ENCODE data around the gene FBXL13. TPM values are rescaled to one million over a fixed set of nuclear protein-coding genes. Genes with fewer than 3 reads are reported as not detected.
"Not testable (repeated sequence)": the region's sequence is repeated elsewhere in the genome, so short reads cannot be mapped to it uniquely, and the experiment has no call there.

Gene FBXL13
- total and polyA plus RNA-seq, 7 experiments from 2014 or later, result 0.44 to 1.9 (median 1.1) TPM; not detected in 1

DNA sequence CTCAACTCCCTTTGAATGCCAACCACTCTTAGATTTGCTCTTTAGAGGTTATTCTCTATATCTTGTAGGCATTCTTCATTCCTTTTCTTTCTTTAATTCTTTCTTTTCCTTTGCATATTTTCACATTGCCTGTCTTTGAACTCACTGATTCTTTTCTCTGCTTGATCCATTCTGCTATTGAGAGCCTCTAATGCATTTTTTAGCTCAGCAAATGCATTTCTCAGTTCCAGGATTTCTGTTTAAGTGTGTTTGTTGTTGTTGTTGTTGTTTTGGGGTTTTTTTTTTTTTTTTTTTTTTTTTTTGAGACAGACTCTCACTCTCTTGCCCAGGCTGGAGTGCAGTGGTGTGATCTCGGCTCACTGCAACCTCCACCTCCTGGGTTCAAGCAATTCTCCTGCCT lies 71.6 kb downstream of the FBXL13 start:
- no peaks in the 10 kb centered on the region for H3K27me3 ChIP-seq (ENCODE audit: control insufficient read depth in 2 of 2, insufficient read depth in 2 of 2, low read length in 2 of 2)
- intact Hi-C loops (cut with micrococcal nuclease), result no loop called here
- DNase-seq (no peak), ATAC-seq (no peak)
- ChIA-PET CTCF (no interaction called here), POLR2A (no interaction called here)
- no peak overlapping the region for H3K27ac ChIP-seq (ENCODE audit: low read depth, low read length)
- peaks cover 4 to 39% (median 34%) of the 10 kb centered on the region in 5 donors for H3K36me3 Mint-ChIP-seq
- H3K4me1 Mint-ChIP-seq, result no peaks in the 10 kb centered on the region
- no peaks in the 10 kb centered on the region for H3K9me3 ChIP-seq (ENCODE audit: control insufficient read depth in 2 of 3, low read length in 3 of 3)
- H3K4me3 ChIP-seq (ENCODE audit: low read length), result no peak overlapping the region
- H3K9me3 Mint-ChIP-seq, result peaks cover 0 to 42% (median 24%) of the 10 kb centered on the region in 11 donors
- H3K4me1 ChIP-seq (ENCODE audit: control insufficient read depth in 2 of 2, insufficient read depth in 2 of 2, low read length in 2 of 2), result no peaks in the 10 kb centered on the region
- peaks cover 0 to 5% (median 0%) of the 10 kb centered on the region in 5 donors for H3K27me3 Mint-ChIP-seq
- H3K36me3 ChIP-seq (ENCODE audit: control insufficient read depth in 2 of 3, insufficient read depth in 3 of 3, low read length in 3 of 3), result no peaks in the 10 kb centered on the region
- H3K4me3 Mint-ChIP-seq, result no peak overlapping the region
- H3K27ac Mint-ChIP-seq, result no peak overlapping the region

GRCh38 chr7:103001210-103001609 lies 73.4 kb downstream of the FBXL13 start:
- Mint-ChIP-seq H3K27ac (no peak overlapping the region), H3K4me1 (no peaks in the 10 kb centered on the region), H3K36me3 (peaks cover 4 to 36% (median 32%) of the 10 kb centered on the region in 5 donors), H3K9me3 (peaks cover 0 to 41% (median 23%) of the 10 kb centered on the region in 11 donors), H3K27me3 (no peaks in the 10 kb centered on the region), H3K4me3 (no peak overlapping the region)
- intact Hi-C loops (cut with micrococcal nuclease), result no loop called here
- H3K27me3 ChIP-seq (ENCODE audit: control insufficient read depth in 2 of 2, insufficient read depth in 2 of 2, low read length in 2 of 2), result no peaks in the 10 kb centered on the region
- ATAC-seq, result no peak
- H3K36me3 ChIP-seq (ENCODE audit: control insufficient read depth in 2 of 3, insufficient read depth in 3 of 3, low read length in 3 of 3), result no peaks in the 10 kb centered on the region
- ChIA-PET CTCF (no interaction called here), POLR2A (no interaction called here)
- H3K4me1 ChIP-seq (ENCODE audit: control insufficient read depth in 2 of 2, insufficient read depth in 2 of 2, low read length in 2 of 2), result no peaks in the 10 kb centered on the region
- no peak overlapping the region for H3K4me3 ChIP-seq (ENCODE audit: low read length)
- DNase-seq, result no peak
- no peaks in the 10 kb centered on the region for H3K9me3 ChIP-seq (ENCODE audit: control insufficient read depth in 2 of 3, low read length in 3 of 3)
- H3K27ac ChIP-seq (ENCODE audit: low read depth, low read length), result no peak overlapping the region

- ChIA-PET CTCF (no interaction called here), POLR2A (no interaction called here)
- intact Hi-C loops (cut with micrococcal nuclease), result no loop called here
- H3K27me3 ChIP-seq (ENCODE audit: control insufficient read depth in 2 of 2, insufficient read depth in 2 of 2, low read length in 2 of 2), result no peaks in the 10 kb centered on the region
- H3K4me1 Mint-ChIP-seq, result peaks cover 0 to under 1% (median 0%) of the 10 kb centered on the region in 7 donors
- no peaks in the 10 kb centered on the region for H3K4me1 ChIP-seq (ENCODE audit: control insufficient read depth in 2 of 2, insufficient read depth in 2 of 2, low read length in 2 of 2)
- H3K4me3 ChIP-seq (ENCODE audit: low read length), result no peak overlapping the region
- no peak overlapping the region for H3K27ac ChIP-seq (ENCODE audit: low read depth, low read length)
- DNase-seq (no peak), ATAC-seq (no peak)
- no peaks in the 10 kb centered on the region for H3K9me3 ChIP-seq (ENCODE audit: control insufficient read depth in 2 of 3, low read length in 3 of 3)
- peaks cover 0 to 11% (median 8%) of the 10 kb centered on the region in 5 donors for H3K36me3 Mint-ChIP-seq
- no peaks in the 10 kb centered on the region for H3K36me3 ChIP-seq (ENCODE audit: control insufficient read depth in 2 of 3, insufficient read depth in 3 of 3, low read length in 3 of 3)
- no peak overlapping the region for H3K27ac Mint-ChIP-seq
- H3K27me3 Mint-ChIP-seq, result no peaks in the 10 kb centered on the region
- no peak overlapping the region for H3K4me3 Mint-ChIP-seq
- H3K9me3 Mint-ChIP-seq, result peaks cover 0 to 16% (median 7%) of the 10 kb centered on the region in 11 donors
These were observed 77.6 kb downstream of the FBXL13 start for GRCh38 chr7:102996957-102997356.

DNA sequence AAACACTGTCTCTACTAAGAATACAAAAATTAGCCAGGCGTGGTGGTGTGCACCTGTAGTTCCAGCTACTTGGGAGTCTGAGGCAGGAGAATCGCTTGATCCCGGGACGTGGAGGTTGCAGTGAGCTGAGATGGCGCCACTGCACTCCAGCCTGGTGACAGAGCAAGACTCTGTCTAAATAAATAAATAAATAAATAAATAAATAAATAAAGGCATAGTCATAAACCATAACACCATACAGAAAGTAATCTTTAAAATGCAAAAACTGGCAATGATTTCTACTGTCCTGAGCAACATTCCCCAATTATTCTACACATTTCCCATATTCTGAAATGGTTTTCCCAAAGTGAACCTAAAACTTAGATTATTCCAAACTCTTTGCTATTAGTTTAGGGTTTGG lies 79.0 kb downstream of the FBXL13 start:
- H3K9me3 ChIP-seq (ENCODE audit: control insufficient read depth in 2 of 3, low read length in 3 of 3); CTCF ChIA-PET; ATAC-seq; H3K4me3 ChIP-seq (ENCODE audit: low read length); POLR2A ChIA-PET; intact Hi-C loops (cut with micrococcal nuclease); H3K27me3 Mint-ChIP-seq; DNase-seq; H3K27ac ChIP-seq (ENCODE audit: low read depth, low read length); H3K4me3 Mint-ChIP-seq; H3K36me3 ChIP-seq (ENCODE audit: control insufficient read depth in 2 of 3, insufficient read depth in 3 of 3, low read length in 3 of 3); H3K27me3 ChIP-seq (ENCODE audit: control insufficient read depth in 2 of 2, insufficient read depth in 2 of 2, low read length in 2 of 2); H3K27ac Mint-ChIP-seq; H3K9me3 Mint-ChIP-seq; H3K4me1 Mint-ChIP-seq; H3K4me1 ChIP-seq (ENCODE audit: control insufficient read depth in 2 of 2, insufficient read depth in 2 of 2, low read length in 2 of 2); H3K36me3 Mint-ChIP-seq: not testable (repeated sequence)

DNA sequence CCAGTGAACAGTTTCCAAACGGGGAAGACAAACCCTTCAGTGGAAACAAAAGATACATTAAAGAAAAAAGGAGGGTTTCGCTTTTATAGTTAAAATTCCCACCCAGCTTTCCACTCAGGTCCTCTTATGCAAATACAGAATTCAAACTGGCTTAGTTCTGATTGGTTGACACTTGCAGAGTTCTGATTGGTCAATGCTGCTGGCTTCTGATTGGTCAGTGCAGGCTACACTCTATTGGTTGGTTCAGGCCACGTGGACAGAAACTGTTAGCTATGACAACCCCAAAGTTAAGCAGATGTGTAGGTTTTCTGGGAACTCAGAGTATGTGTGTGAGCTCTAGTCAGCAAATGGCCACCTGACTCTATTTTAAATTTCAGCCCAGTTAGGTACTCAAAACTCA lies 80.0 kb downstream of the FBXL13 start:
- H3K27ac ChIP-seq (ENCODE audit: low read depth, low read length), result no peak overlapping the region
- Mint-ChIP-seq H3K27me3 (no peaks in the 10 kb centered on the region), H3K4me3 (no peak overlapping the region), H3K4me1 (peaks cover 0 to 3% (median 0%) of the 10 kb centered on the region in 7 donors), H3K36me3 (peaks cover 0 to under 1% (median 0%) of the 10 kb centered on the region in 5 donors), H3K27ac (no peak overlapping the region), H3K9me3 (peaks cover 0 to 2% (median 0%) of the 10 kb centered on the region in 11 donors)
- intact Hi-C loops (cut with micrococcal nuclease), result no loop called here
- H3K9me3 ChIP-seq (ENCODE audit: control insufficient read depth in 2 of 3, low read length in 3 of 3), result no peaks in the 10 kb centered on the region
- H3K4me1 ChIP-seq (ENCODE audit: control insufficient read depth in 2 of 2, insufficient read depth in 2 of 2, low read length in 2 of 2), result no peaks in the 10 kb centered on the region
- ATAC-seq, result no peak
- CTCF ChIA-PET, result no interaction called here
- no peaks in the 10 kb centered on the region for H3K27me3 ChIP-seq (ENCODE audit: control insufficient read depth in 2 of 2, insufficient read depth in 2 of 2, low read length in 2 of 2)
- POLR2A ChIA-PET, result no interaction called here
- H3K36me3 ChIP-seq (ENCODE audit: control insufficient read depth in 2 of 3, insufficient read depth in 3 of 3, low read length in 3 of 3), result no peaks in the 10 kb centered on the region
- H3K4me3 ChIP-seq (ENCODE audit: low read length), result no peak overlapping the region
- no peak for DNase-seq

- H3K27ac ChIP-seq (ENCODE audit: low read depth, low read length), result no peak overlapping the region
- Mint-ChIP-seq H3K9me3 (no peaks in the 10 kb centered on the region), H3K27ac (no peak overlapping the region), H3K4me3 (no peak overlapping the region), H3K36me3 (no peaks in the 10 kb centered on the region), H3K27me3 (no peaks in the 10 kb centered on the region), H3K4me1 (peaks cover 0 to 5% (median 0%) of the 10 kb centered on the region in 7 donors)
- DNase-seq (no peak), ATAC-seq (no peak)
- no peaks in the 10 kb centered on the region for H3K4me1 ChIP-seq (ENCODE audit: control insufficient read depth in 2 of 2, insufficient read depth in 2 of 2, low read length in 2 of 2)
- H3K27me3 ChIP-seq (ENCODE audit: control insufficient read depth in 2 of 2, insufficient read depth in 2 of 2, low read length in 2 of 2), result no peaks in the 10 kb centered on the region
- intact Hi-C loops (cut with micrococcal nuclease), result no loop called here
- no peaks in the 10 kb centered on the region for H3K9me3 ChIP-seq (ENCODE audit: control insufficient read depth in 2 of 3, low read length in 3 of 3)
- POLR2A ChIA-PET, result no interaction called here
- CTCF ChIA-PET, result no interaction called here
- H3K4me3 ChIP-seq (ENCODE audit: low read length), result no peak overlapping the region
- no peaks in the 10 kb centered on the region for H3K36me3 ChIP-seq (ENCODE audit: control insufficient read depth in 2 of 3, insufficient read depth in 3 of 3, low read length in 3 of 3)
These were observed 80.9 kb downstream of the FBXL13 start for GRCh38 chr7:102993718-102994029.

DNA sequence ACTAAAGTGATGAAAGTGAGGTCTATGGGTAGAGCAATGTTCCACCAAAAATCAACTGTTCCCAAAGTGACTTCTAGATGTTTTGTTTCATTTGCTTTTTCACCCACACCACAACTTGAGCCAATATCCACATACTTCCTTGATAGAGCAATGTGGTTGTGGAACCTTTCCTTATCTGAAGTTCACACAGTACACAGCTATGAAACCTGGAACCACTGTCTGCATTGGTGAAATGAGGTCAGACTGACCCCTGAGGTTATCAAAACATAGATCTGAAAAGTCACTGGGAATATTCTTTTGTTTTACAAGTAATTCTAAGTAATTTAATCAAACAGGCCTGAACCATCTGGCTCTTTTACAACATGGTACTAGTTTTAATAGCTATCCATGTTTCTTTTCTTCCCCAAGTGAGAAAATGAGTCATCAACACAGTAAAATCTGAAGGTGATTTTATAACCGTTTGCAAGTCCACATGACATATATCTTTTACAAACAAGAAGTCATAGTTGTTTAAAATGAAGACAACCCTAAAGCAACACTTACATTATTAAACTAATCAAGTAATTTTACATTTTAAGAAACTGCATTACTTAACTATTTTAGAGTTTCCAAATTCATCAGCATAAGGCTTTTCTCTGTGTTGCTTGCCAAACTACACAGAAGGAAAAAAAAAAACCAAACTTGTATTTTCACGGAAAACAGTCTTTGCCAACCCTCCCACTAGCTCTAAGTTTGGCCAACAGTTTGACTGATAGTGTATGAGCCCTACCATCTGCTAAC lies 81.5 kb downstream of the FBXL13 start:
- DNase-seq (no peak), ATAC-seq (no peak)
- H3K9me3 Mint-ChIP-seq, result no peaks in the 10 kb centered on the region
- no peak overlapping the region for H3K4me3 ChIP-seq (ENCODE audit: low read length)
- POLR2A ChIA-PET, result no interaction called here
- no peaks in the 10 kb centered on the region for H3K27me3 Mint-ChIP-seq
- H3K4me1 ChIP-seq (ENCODE audit: control insufficient read depth in 2 of 2, insufficient read depth in 2 of 2, low read length in 2 of 2), result no peaks in the 10 kb centered on the region
- H3K27ac ChIP-seq (ENCODE audit: low read depth, low read length), result no peak overlapping the region
- H3K9me3 ChIP-seq (ENCODE audit: control insufficient read depth in 2 of 3, low read length in 3 of 3), result no peaks in the 10 kb centered on the region
- H3K36me3 Mint-ChIP-seq, result no peaks in the 10 kb centered on the region
- intact Hi-C loops (cut with micrococcal nuclease), result no loop called here
- no peaks in the 10 kb centered on the region for H3K27me3 ChIP-seq (ENCODE audit: control insufficient read depth in 2 of 2, insufficient read depth in 2 of 2, low read length in 2 of 2)
- H3K27ac Mint-ChIP-seq, result no peak overlapping the region
- CTCF ChIA-PET, result no interaction called here
- H3K4me1 Mint-ChIP-seq, result peaks cover 0 to 5% (median 0%) of the 10 kb centered on the region in 7 donors
- no peaks in the 10 kb centered on the region for H3K36me3 ChIP-seq (ENCODE audit: control insufficient read depth in 2 of 3, insufficient read depth in 3 of 3, low read length in 3 of 3)
- H3K4me3 Mint-ChIP-seq, result no peak overlapping the region
